Large intestine (tissue), 3 donors: Measurements from ENCODE around the gene AIDA. TPM values are rescaled to one million over a fixed set of nuclear protein-coding genes. Genes with fewer than 3 reads are reported as not detected.
"Not testable (repeated sequence)": the region's sequence is repeated elsewhere in the genome, so short reads cannot be mapped to it uniquely, and the experiment has no call there.

Source experiments
- DNase-seq, 2 donors: peaks; one replicate each; pipeline versions ENCODE4 v3.0.0 to v3.0.0-alpha.2; 2013
- H3K27ac ChIP-seq: one replicate; pipeline ENCODE4 v1.5.1; 2013; ENCODE audit warnings: low read length
- H3K27me3 ChIP-seq: 2 replicates; pipeline ENCODE4 v1.6.1; 2013; ENCODE audit warnings: low read length; ENCODE audit not compliant: control insufficient read depth, insufficient read depth
- H3K36me3 ChIP-seq: 2 replicates; pipeline ENCODE4 v1.6.1; 2013; ENCODE audit warnings: low read length; ENCODE audit not compliant: control insufficient read depth, insufficient read depth
- H3K4me1 ChIP-seq: one replicate; pipeline ENCODE4 v1.6.1; 2013; ENCODE audit warnings: low read length; ENCODE audit not compliant: control insufficient read depth, insufficient read depth
- H3K4me3 ChIP-seq: one replicate; pipeline ENCODE4 v1.5.1; 2013; ENCODE audit warnings: low read length
- H3K9me3 ChIP-seq: one replicate; pipeline ENCODE4 v1.6.1; 2013; ENCODE audit warnings: mild to moderate bottlenecking, low read depth, low read length, moderate library complexity; ENCODE audit not compliant: control insufficient read depth
- WGBS: methylation state at CpG from one replicate; pipeline ENCODE4 v1.1.5; 2013; ENCODE audit warnings: low lambda C conversion rate; ENCODE audit not compliant: insufficient coverage; 5-methylcytosine and 5-hydroxymethylcytosine counted together
- polyA plus RNA-seq: library from polyadenylated mRNA; unstranded; fragments of 120-200 nt; gene quantifications from one replicate; pipeline ENCODE4 v1.2.1, GENCODE V29; 2013

Gene AIDA
- polyA plus RNA-seq, 1 donor: 44.4 TPM

GRCh38 chr1:222691016-222691415, 21.3 kb downstream of the AIDA start:
- Histone ChIP-seq H3K4me3 (no peak overlapping the region), H3K36me3 (peaks cover 17% of the 10 kb centered on the region), H3K4me1 (no peaks in the 10 kb centered on the region), H3K9me3 (no peaks in the 10 kb centered on the region), H3K27ac (no peak overlapping the region), H3K27me3 (no peaks in the 10 kb centered on the region)
- WGBS: no CpG with 5 or more reads among the region's 1 CpG
- no peak for DNase-seq

- no peaks in the 10 kb centered on the region for H3K4me1 ChIP-seq
- H3K27ac ChIP-seq: no peak overlapping the region
- H3K36me3 ChIP-seq: peaks cover 22% of the 10 kb centered on the region
- no peaks in the 10 kb centered on the region for H3K9me3 ChIP-seq
- WGBS: no CpG with 5 or more reads among the region's 1 CpG
- no peak overlapping the region for H3K4me3 ChIP-seq
- no peak for DNase-seq
- no peaks in the 10 kb centered on the region for H3K27me3 ChIP-seq
These were observed 32.2 kb downstream of the AIDA start for GRCh38 chr1:222680080-222680479.

GRCh38 chr1:222670110-222670509, 42.2 kb downstream of the AIDA start:
- WGBS: no CpG with 5 or more reads among the region's 1 CpG
- Histone ChIP-seq H3K27ac (no peak overlapping the region), H3K9me3 (no peaks in the 10 kb centered on the region), H3K27me3 (no peaks in the 10 kb centered on the region), H3K4me1 (no peaks in the 10 kb centered on the region), H3K4me3 (no peak overlapping the region), H3K36me3 (peaks cover 40% of the 10 kb centered on the region)
- DNase-seq: no peak

GRCh38 chr1:222669107-222669506, 43.2 kb downstream of the AIDA start:
- WGBS: no CpG with 5 or more reads among the region's 2 CpGs
- peaks cover 49% of the 10 kb centered on the region for H3K36me3 ChIP-seq

GRCh38 chr1:222668184-222668583, 44.1 kb downstream of the AIDA start:
- H3K9me3 ChIP-seq, H3K4me1 ChIP-seq, DNase-seq, H3K4me3 ChIP-seq, H3K27me3 ChIP-seq, H3K27ac ChIP-seq: not testable (repeated sequence)
- peaks cover 56% of the 10 kb centered on the region for H3K36me3 ChIP-seq
- WGBS: no CpG with 5 or more reads among the region's 4 CpGs

More at GRCh38 chr1:222669107-222669506, 43.2 kb downstream of the AIDA start:
- H3K9me3 ChIP-seq, DNase-seq, H3K4me3 ChIP-seq, H3K27ac ChIP-seq, H3K4me1 ChIP-seq, H3K27me3 ChIP-seq: not testable (repeated sequence)

GRCh38 chr1:222665964-222666363, 46.3 kb downstream of the AIDA start:
- Histone ChIP-seq H3K36me3 (peaks cover 55% of the 10 kb centered on the region), H3K4me3 (no peak overlapping the region), H3K9me3 (no peaks in the 10 kb centered on the region), H3K27ac (no peak overlapping the region), H3K4me1 (no peaks in the 10 kb centered on the region), H3K27me3 (no peaks in the 10 kb centered on the region)
- WGBS: 83% methylated on average over 2 of the region's 7 CpGs
- no peak for DNase-seq

GRCh38 chr1:222663431-222663934, 48.8 kb downstream of the AIDA start:
- H3K27ac ChIP-seq: no peak overlapping the region
- no peaks in the 10 kb centered on the region for H3K4me1 ChIP-seq
- H3K27me3 ChIP-seq: no peaks in the 10 kb centered on the region
- H3K4me3 ChIP-seq: no peak overlapping the region
- no peak for DNase-seq
- H3K36me3 ChIP-seq: peaks cover 73% of the 10 kb centered on the region
- no peaks in the 10 kb centered on the region for H3K9me3 ChIP-seq
- no CpG with 5 or more reads among the region's 4 CpGs for WGBS

- no peaks in the 10 kb centered on the region for H3K4me1 ChIP-seq
- no peak overlapping the region for H3K4me3 ChIP-seq
- no CpG with 5 or more reads among the region's 2 CpGs for WGBS
- no peak overlapping the region for H3K27ac ChIP-seq
- H3K27me3 ChIP-seq: no peaks in the 10 kb centered on the region
- H3K9me3 ChIP-seq: no peaks in the 10 kb centered on the region
- peaks cover 73% of the 10 kb centered on the region for H3K36me3 ChIP-seq
- no peak for DNase-seq
These were observed 54.4 kb downstream of the AIDA start for GRCh38 chr1:222657899-222658298.

- Histone ChIP-seq H3K4me1 (no peaks in the 10 kb centered on the region), H3K4me3 (no peak overlapping the region), H3K27me3 (no peaks in the 10 kb centered on the region), H3K36me3 (peaks cover 75% of the 10 kb centered on the region), H3K9me3 (no peaks in the 10 kb centered on the region), H3K27ac (no peak overlapping the region)
- no peak for DNase-seq
- 100% methylated on average over 2 of the region's 2 CpGs for WGBS
These were observed 55.7 kb downstream of the AIDA start for GRCh38 chr1:222656391-222657155.

- no peak overlapping the region for H3K4me3 ChIP-seq
- no peak overlapping the region for H3K27ac ChIP-seq
- H3K9me3 ChIP-seq: no peaks in the 10 kb centered on the region
- peaks cover 73% of the 10 kb centered on the region for H3K36me3 ChIP-seq
- WGBS: 82% methylated on average over 3 of the region's 5 CpGs
- H3K27me3 ChIP-seq: no peaks in the 10 kb centered on the region
- peak in 1 of 2 donors; percentile 17 for DNase-seq
- no peaks in the 10 kb centered on the region for H3K4me1 ChIP-seq
These were observed 57.4 kb downstream of the AIDA start for GRCh38 chr1:222654849-222655248.
